ENCODE measurements around the gene PLXNB2.
"Not testable (repeated sequence)": the region's sequence is repeated elsewhere in the genome, so short reads cannot be mapped to it uniquely, and the experiment has no call there.

Gene PLXNB2

GRCh38 chr22:50325444-50326224 lies 18.2 kb upstream of the PLXNB2 start:
- no peak for FAIRE-seq

- FAIRE-seq, result no peak
Observed at GRCh38 chr22:50323900-50324299, 16.5 kb upstream of the PLXNB2 start.

- FAIRE-seq, result not testable (repeated sequence)
Observed at GRCh38 chr22:50322382-50323104, 15.1 kb upstream of the PLXNB2 start.

GRCh38 chr22:50320671-50321325 lies 13.4 kb upstream of the PLXNB2 start:
- FAIRE-seq, result no peak

GRCh38 chr22:50320116-50320515 lies 12.7 kb upstream of the PLXNB2 start:
- FAIRE-seq, result no peak

- FAIRE-seq, result no peak
Observed at GRCh38 chr22:50319503-50319951, 12.1 kb upstream of the PLXNB2 start.

- no peak for FAIRE-seq
Observed at GRCh38 chr22:50318698-50319411, 11.4 kb upstream of the PLXNB2 start.

- no peak for FAIRE-seq
Observed at GRCh38 chr22:50318356-50318697, 10.9 kb upstream of the PLXNB2 start.

GRCh38 chr22:50317674-50318073 lies 10.2 kb upstream of the PLXNB2 start:
- FAIRE-seq, result no peak

GRCh38 chr22:50317178-50317577 lies 9.7 kb upstream of the PLXNB2 start:
- no peak for FAIRE-seq

GRCh38 chr22:50316114-50317065 lies 8.9 kb upstream of the PLXNB2 start:
- no peak for FAIRE-seq

GRCh38 chr22:50315289-50316113 lies 8.1 kb upstream of the PLXNB2 start:
- no peak for FAIRE-seq

GRCh38 chr22:50314455-50315288 lies 7.2 kb upstream of the PLXNB2 start:
- no peak for FAIRE-seq

- no peak for FAIRE-seq
Observed at GRCh38 chr22:50314081-50314454, 6.6 kb upstream of the PLXNB2 start.

- FAIRE-seq, result no peak
Observed at GRCh38 chr22:50313600-50313999, 6.2 kb upstream of the PLXNB2 start.

- no peak for FAIRE-seq
Observed at GRCh38 chr22:50313021-50313420, 5.6 kb upstream of the PLXNB2 start.

GRCh38 chr22:50312371-50312770 lies 4.9 kb upstream of the PLXNB2 start:
- no peak for FAIRE-seq

- FAIRE-seq, result no peak
Observed at GRCh38 chr22:50311606-50312351, 4.3 kb upstream of the PLXNB2 start.

- no peak for FAIRE-seq
Observed at GRCh38 chr22:50310949-50311444, 3.6 kb upstream of the PLXNB2 start.
